Ovary (tissue), 9 donors: Measurements from ENCODE around the gene PAFAH1B2. TPM values are rescaled to one million over a fixed set of nuclear protein-coding genes. Genes with fewer than 3 reads are reported as not detected.

Experiments
- DNase-seq, 5 donors: peaks; one replicate each; pipeline ENCODE4 v3.0.0-alpha.2; 2019 to 2020
- H3K27ac ChIP-seq, 2 donors: fragments of 200-600 bp; one replicate each; pipeline versions ENCODE4 v1.5.1 to v1.8.0; 2019 to 2022
- H3K27me3 ChIP-seq: fragments of 200-600 bp; one replicate; pipeline ENCODE4 v1.8.0; 2022
- H3K36me3 ChIP-seq: fragments of 200-600 bp; sonication (generic); one replicate; pipeline ENCODE4 v1.5.1; 2019
- H3K4me1 ChIP-seq: one replicate; pipeline ENCODE4 v1.8.1; 2013; ENCODE audit warnings: mild to moderate bottlenecking, moderate library complexity; ENCODE audit not compliant: insufficient read depth
- H3K4me3 ChIP-seq: fragments of 200-600 bp; sonication (generic); one replicate; pipeline ENCODE4 v1.5.1; 2017
- H3K9me3 ChIP-seq, 2 donors: fragments of 200-600 bp in 1 of 2; sonication (generic) in 1 of 2; one replicate each; pipeline versions ENCODE4 v1.5.1 to v1.8.1; 2013 to 2019; ENCODE audit warnings: mild to moderate bottlenecking in 1 of 2, moderate library complexity in 1 of 2
- CTCF ChIP-seq, 3 donors: fragments of 450-650 bp in 2 of 3; fragments of 200-600 bp in 1 of 3; IDR thresholded peaks; one replicate each; pipeline versions ENCODE4 v1.5.1 to v1.8.0; 2016 to 2022; ENCODE audit warnings: antibody characterized with exemption in 3 of 3, mild to moderate bottlenecking in 1 of 3
- EP300 ChIP-seq: sonication (generic); formaldehyde crosslinking; IDR thresholded peaks from one replicate; pipeline ENCODE4 v1.6.1; 2017; ENCODE audit warnings: antibody characterized with exemption
- POLR2A ChIP-seq: fragments of 450-650 bp; IDR thresholded peaks from one replicate; pipeline ENCODE4 v1.6.1; 2017; ENCODE audit warnings: antibody characterized with exemption, mild to moderate bottlenecking, moderate library complexity
- WGBS, 3 donors: extraction: QIAGEN DNeasy Blood & Tissue Kit in 1 of 3; methylation state at CpG; one replicate each; pipeline versions ENCODE4 v1.1.5 to v1.1.7; 2013 to 2017; 5-methylcytosine and 5-hydroxymethylcytosine counted together
- intact Hi-C, 4 donors: fragments of 100-400 bp; cut with DNase I; formaldehyde crosslinking; loops; one replicate each; pipeline versions ENCODE4 v1.11.0 to v1.15.1; 2022 to 2023
- polyA plus RNA-seq, 2 donors: library from polyadenylated mRNA; stranded (reverse); fragments of 200-250 nt in 1 of 2; fragments of 350-450 nt in 1 of 2; fragmentation: Illumina TruSeq in 1 of 2; extraction: RNeasy Lipid Tissue Mini Kit (QIAGEN cat#74804) in 1 of 2; gene quantifications; one replicate each; pipeline ENCODE4 v1.2.3, GENCODE V29; 2013 to 2014
- total RNA-seq, 7 donors: library from RNA; depleted of rRNA in 2 of 7; stranded (reverse); fragments of >200 nt in 2 of 7; fragmentation: NEBNext Ultra II Directional in 3 of 7; extraction: Animal tissue kit (Norgen Biotek cat#: 25700) in 3 of 7; gene quantifications; one replicate each; pipeline versions ENCODE4 v1.1.0 to v1.2.4, GENCODE V29; 2016 to 2023
- donor health status: DM: no; HTN: no; CAD: no; lungs with moderate emphysema.
- donor health status: DM: no; HTN: no; CAD: no.
- donor health status: Bipolar disorder and iron deficiency.
- donor health status: DM: yes; HTN: yes; CAD: no.
- donor health status: DM: no; HTN: no; CAD: no.
- donor health status: DM: yes; HTN: yes; CAD: no.

PAFAH1B2 gene
- total and polyA plus RNA-seq, 9 donors, result 23.0 to 95.6 (median 75.5) TPM

GRCh38 chr11:117175104-117175503 is 31.0 kb downstream of the PAFAH1B2 start:
- H3K4me1 ChIP-seq, result peaks cover 12% of the 10 kb centered on the region
- H3K27me3 ChIP-seq, result no peaks in the 10 kb centered on the region
- no peak for DNase-seq
- intact Hi-C loops, result loop anchor here in 1 of 4 donors (10.0 kb wide), 1 partner anchor 50 kb away; no protein-coding TSS in a partner anchor
- H3K27ac ChIP-seq, result no peak overlapping the region
- TF ChIP-seq EP300 (no peak), CTCF (IDR thresholded peaks at IDR 0.05) (no peak), POLR2A (no peak)
- H3K9me3 ChIP-seq, result no peaks in the 10 kb centered on the region
- no peaks in the 10 kb centered on the region for H3K36me3 ChIP-seq
- 69 to 80% (median 74%) methylated on average over 7 of the region's 7 CpGs for WGBS, 3 donors
- H3K4me3 ChIP-seq, result no peak overlapping the region

GRCh38 chr11:117175781-117176180 is 31.7 kb downstream of the PAFAH1B2 start:
- intact Hi-C loops, result loop anchor here in 1 of 4 donors (10.0 kb wide), 1 partner anchor 49 kb away; no protein-coding TSS in a partner anchor
- Histone ChIP-seq H3K36me3 (no peaks in the 10 kb centered on the region), H3K27ac (no peak overlapping the region), H3K4me3 (no peak overlapping the region), H3K27me3 (no peaks in the 10 kb centered on the region), H3K4me1 (peaks cover 14% of the 10 kb centered on the region), H3K9me3 (no peaks in the 10 kb centered on the region)
- TF ChIP-seq POLR2A (no peak), EP300 (no peak), CTCF (IDR thresholded peaks at IDR 0.05) (no peak)
- DNase-seq, result no peak
- 83 to 87% (median 84%) methylated on average over 5 of the region's 5 CpGs for WGBS, 3 donors

- Histone ChIP-seq H3K9me3 (no peaks in the 10 kb centered on the region), H3K4me3 (no peak overlapping the region), H3K4me1 (peaks cover 18% of the 10 kb centered on the region), H3K36me3 (no peaks in the 10 kb centered on the region), H3K27ac (no peak overlapping the region), H3K27me3 (no peaks in the 10 kb centered on the region)
- no peak for DNase-seq
- intact Hi-C loops, result loop anchor here in 1 of 4 donors (10.0 kb wide), 1 partner anchor 49 kb away; no protein-coding TSS in a partner anchor
- 43 to 58% (median 43%) methylated on average over 1 of the region's 1 CpG for WGBS, 3 donors
- TF ChIP-seq POLR2A (no peak), CTCF (IDR thresholded peaks at IDR 0.05) (no peak), EP300 (no peak)
These were observed 32.1 kb downstream of the PAFAH1B2 start for GRCh38 chr11:117176186-117176585.

- peak in 1 of 5 donors; percentile 18 for DNase-seq
- Histone ChIP-seq H3K4me3 (peak overlapping the region; percentile 65), H3K27me3 (no peaks in the 10 kb centered on the region), H3K36me3 (no peaks in the 10 kb centered on the region), H3K4me1 (peaks cover 17% of the 10 kb centered on the region), H3K9me3 (no peaks in the 10 kb centered on the region), H3K27ac (peak overlapping the region in 1 of 2 donors; percentile 88)
- TF ChIP-seq EP300 (no peak), POLR2A (no peak), CTCF (IDR thresholded peaks at IDR 0.05) (no peak)
- intact Hi-C loops, result loop anchor here in 2 of 4 donors (2.0 to 10.0 kb wide), 2 partner anchors 43 to 47 kb away; no protein-coding TSS in a partner anchor
- WGBS, 3 donors, result 79 to 83% (median 83%) methylated on average over 10 of the region's 10 CpGs
These were observed 33.6 kb downstream of the PAFAH1B2 start for GRCh38 chr11:117177534-117178209.
